K562 (cell line): Measurements from ENCODE around the gene PARD6B. TPM values are rescaled to one million over a fixed set of nuclear protein-coding genes. Genes with fewer than 3 reads are reported as not detected.
A peak's percentile ranks its signal among the peaks of the same experiment; 100 is the strongest.

Experiments used
- ATAC-seq: fragments of 200-7000 bp; cut with Tn5 transposase; 3 replicates; pipeline ENCODE4 v1.9.1; 2020; ENCODE audit warnings: moderate library complexity
- BruUV-seq: library from RNA; stranded (reverse); fragments of 400-500 nt; replicated peaks from 2 replicates; lab custom pipeline; 2021; lab: Mats Ljungman, UMichigan
- CTCF ChIA-PET: fragments of 300-600 bp; formaldehyde crosslinking; extraction: SDS; loops from one replicate; lab custom pipeline; 2021; ENCODE audit warnings: low intra/inter-chr PET ratio; lab: Yijun Ruan, JAX
- POLR2A ChIA-PET: fragments of 300-600, 350-650 bp; sonication (Branson Sonifier 250); formaldehyde crosslinking; extraction: SDS; loops from one replicate; lab custom pipeline; 2021; ENCODE audit warnings: antibody characterized with exemption, inconsistent platforms; lab: Yijun Ruan, JAX
- DNase-seq, 4 experiments: peaks; one replicate each; pipeline versions ENCODE4 v3.0.0 to v3.0.0-alpha.2; 2011 to 2018; ENCODE audit warnings: low spot score in 3 of 4, mixed read lengths in 3 of 4; ENCODE audit errors: extremely low read depth in 1 of 4
- FAIRE-seq: peaks from 2 replicates; lab custom pipeline; 2011; peaks lifted over from hg19 to GRCh38; lab: Jason Lieb, UNC
- H2AFZ ChIP-seq: 2 replicates; pipeline ENCODE4 v1.6.0; 2011; ENCODE audit warnings: low read depth, low read length, control low read depth, inconsistent platforms
- H3K27ac ChIP-seq: fragments of 200-600 bp; 3 replicates; pipeline ENCODE4 v1.8.0; 2011; ENCODE audit warnings: low read depth, mild to moderate bottlenecking, control low read depth, inconsistent platforms, low read length, moderate library complexity, mixed read lengths; ENCODE audit errors: extremely low read depth
- H3K27me3 ChIP-seq, 2 experiments: fragments of 300-600 bp in 1 of 2; 2 replicates in 1 of 2; 3 replicates in 1 of 2; pipeline versions ENCODE4 v1.6.0 to v1.8.0; 2011; ENCODE audit warnings: inconsistent platforms in 2 of 2, low read length in 2 of 2, mild to moderate bottlenecking in 1 of 2, mixed read lengths in 1 of 2, moderate library complexity in 1 of 2; ENCODE audit not compliant: control insufficient read depth in 2 of 2, insufficient read depth in 2 of 2
- H3K36me3 ChIP-seq: fragments of 300-600 bp; 3 replicates; pipeline ENCODE4 v1.8.0; 2011; ENCODE audit warnings: mild to moderate bottlenecking, low read length, inconsistent platforms; ENCODE audit not compliant: control insufficient read depth, insufficient read depth
- H3K4me1 ChIP-seq, 2 experiments: fragments of 200-600 bp in 1 of 2; replicated peaks in 1 of 2; 2 replicates in 1 of 2; 3 replicates in 1 of 2; pipeline versions ENCODE4 v1.5.1 to v1.8.0; 2011; ENCODE audit warnings: inconsistent platforms in 2 of 2, low read length in 2 of 2, mild to moderate bottlenecking in 1 of 2, mixed read lengths in 1 of 2, moderate library complexity in 1 of 2; ENCODE audit not compliant: control insufficient read depth in 2 of 2, insufficient read depth in 2 of 2
- H3K4me2 ChIP-seq: 2 replicates; pipeline ENCODE4 v1.6.1; 2011; ENCODE audit warnings: low read length, control low read depth, inconsistent platforms, mixed read lengths; ENCODE audit not compliant: insufficient read depth
- H3K4me3 ChIP-seq: fragments of 200-600 bp; sonication (generic), shearing (Covaris generic); 2 replicates; pipeline ENCODE4 v1.5.1; 2016; ENCODE audit warnings: control low read depth, inconsistent platforms
- H3K79me2 ChIP-seq: fragments of 200-600 bp; 3 replicates; pipeline ENCODE4 v1.8.0; 2011; ENCODE audit warnings: low read length, inconsistent platforms; ENCODE audit not compliant: control insufficient read depth, insufficient read depth
- H3K9ac ChIP-seq, 2 experiments: 2 replicates each; pipeline versions ENCODE4 v1.6.0 to v1.6.1; 2011; ENCODE audit warnings: low read depth in 2 of 2, low read length in 2 of 2, control low read depth in 1 of 2, inconsistent platforms in 1 of 2, mild to moderate bottlenecking in 1 of 2, mixed read lengths in 1 of 2; ENCODE audit not compliant: insufficient read depth in 1 of 2
- H3K9me1 ChIP-seq: one replicate; pipeline ENCODE4 v1.6.0; 2011; ENCODE audit warnings: inconsistent platforms, mild to moderate bottlenecking, low read length, moderate library complexity; ENCODE audit not compliant: control insufficient read depth, insufficient read depth
- H3K9me3 ChIP-seq: replicated peaks from 2 replicates; pipeline ENCODE4 v1.5.1; 2011; ENCODE audit warnings: low read depth, low read length, inconsistent platforms; ENCODE audit not compliant: control insufficient read depth, insufficient read depth
- H4K20me1 ChIP-seq: replicated peaks from 2 replicates; pipeline ENCODE4 v1.6.1; 2011; ENCODE audit warnings: low read length, inconsistent platforms, mixed read lengths; ENCODE audit not compliant: control insufficient read depth, insufficient read depth
- ZNF324 ChIP-seq: fragments of 250-450 bp; sonication (Bioruptor Pico); IDR thresholded peaks from 2 replicates; pipeline ENCODE4 v1.4.0; 2020; ENCODE audit warnings: mild to moderate bottlenecking
- WGBS: fragments of 100-300 bp; shearing (Covaris generic); methylation state at CpG from one replicate; pipeline ENCODE4 v1.1.6; 2016; ENCODE audit warnings: low coverage, mixed read lengths; ENCODE audit not compliant: insufficient coverage; ENCODE audit errors: missing lambda C conversion rate; 5-methylcytosine and 5-hydroxymethylcytosine counted together
- in situ Hi-C: fragments of 300-500 bp; cut with MboI; formaldehyde crosslinking; loops from 4 replicates; pipeline ENCODE4 v1.15.0; 2018; ENCODE audit warnings: inconsistent platforms, mixed read lengths
- intact Hi-C: fragments of 100-400 bp; cut with micrococcal nuclease; formaldehyde crosslinking; loops from 2 replicates; pipeline ENCODE4 v1.14.2; 2022
- polyA plus RNA-seq, 8 experiments: library from polyadenylated mRNA; depleted of rRNA in 4 of 8; stranded (reverse) in 5 of 8; unstranded in 3 of 8; fragments of >200 nt; fragmentation: Nextera tagmentation in 2 of 8; fragmentation: Illumina TruSeq in 1 of 8; extraction: Ambion mirVana in 2 of 8; extraction: Trizol in 1 of 8; gene quantifications; 2 replicates each; pipeline versions ENCODE4 v1.2.1 to v1.2.3, GENCODE V29; 2011 to 2014; ENCODE audit warnings: inconsistent platforms in 1 of 8, missing spikeins in 1 of 8
- total RNA-seq, 7 experiments: library from RNA; depleted of rRNA in 6 of 7; stranded (reverse); fragments of >200 nt in 6 of 7; fragmentation: Illumina TruSeq in 2 of 7; extraction: Trizol in 2 of 7; gene quantifications; 2 replicates each; pipeline versions ENCODE4 v1.2.1 to v1.2.3, GENCODE V29; 2011 to 2021; ENCODE audit warnings: low replicate concordance in 1 of 7
- TF ChIP-seq, protein P1 (sequence below), 3 experiments: fragments of 200-800 bp in 1 of 3; fragments of 250-450 bp in 1 of 3; fragments of 450-650 bp in 1 of 3; sonication (Bioruptor Pico) in 1 of 3; sonication (Bioruptor generic) in 1 of 3; formaldehyde crosslinking in 1 of 3; IDR thresholded peaks; 2 replicates each; pipeline versions ENCODE4 v1.6.1 to v1.8.0; 2016 to 2022; ENCODE audit warnings: mild to moderate bottlenecking in 2 of 3, missing genetic modification characterization in 2 of 3, missing compliant biosample characterization in 1 of 3, moderate library complexity in 1 of 3

The PARD6B gene
- total and polyA plus RNA-seq, 9 of the 15 experiments (the other 6 are each of a cell fraction or from before 2014, with no cell fraction given): 1.7 to 12.3 (median 5.5) TPM

GRCh38 chr20:50715694-50716093 lies 15.7 kb upstream of the PARD6B start:
- Histone ChIP-seq H3K79me2 (no peaks in the 10 kb centered on the region), H3K4me2 (no peak overlapping the region), H3K4me3 (no peak overlapping the region), H3K9me1 (no peaks in the 10 kb centered on the region), H3K27ac (no peak overlapping the region), H3K27me3 (no peaks in the 10 kb centered on the region), H4K20me1 (no peaks in the 10 kb centered on the region), H3K36me3 (no peaks in the 10 kb centered on the region), H3K9me3 (no peaks in the 10 kb centered on the region), H3K4me1 (peaks cover 9 to 20% of the 10 kb centered on the region in 2 experiments), H3K9ac (no peak overlapping the region), H2AFZ (no peak overlapping the region)
- DNase-seq: no peak
- ChIA-PET CTCF (no interaction called here), POLR2A (interaction anchor here (0.6 to 1.0 kb wide), 2 partner anchors 35 to 933 kb away, joined by 3 to 4 read pairs; no protein-coding TSS in a partner anchor)
- BruUV-seq: no TSS peak
- ATAC-seq: no peak
- 22% methylated on average over 3 of the region's 3 CpGs for whole genome bisulfite sequencing
- no peak for TF ChIP-seq ZNF324
- TF ChIP-seq, protein P1, sequence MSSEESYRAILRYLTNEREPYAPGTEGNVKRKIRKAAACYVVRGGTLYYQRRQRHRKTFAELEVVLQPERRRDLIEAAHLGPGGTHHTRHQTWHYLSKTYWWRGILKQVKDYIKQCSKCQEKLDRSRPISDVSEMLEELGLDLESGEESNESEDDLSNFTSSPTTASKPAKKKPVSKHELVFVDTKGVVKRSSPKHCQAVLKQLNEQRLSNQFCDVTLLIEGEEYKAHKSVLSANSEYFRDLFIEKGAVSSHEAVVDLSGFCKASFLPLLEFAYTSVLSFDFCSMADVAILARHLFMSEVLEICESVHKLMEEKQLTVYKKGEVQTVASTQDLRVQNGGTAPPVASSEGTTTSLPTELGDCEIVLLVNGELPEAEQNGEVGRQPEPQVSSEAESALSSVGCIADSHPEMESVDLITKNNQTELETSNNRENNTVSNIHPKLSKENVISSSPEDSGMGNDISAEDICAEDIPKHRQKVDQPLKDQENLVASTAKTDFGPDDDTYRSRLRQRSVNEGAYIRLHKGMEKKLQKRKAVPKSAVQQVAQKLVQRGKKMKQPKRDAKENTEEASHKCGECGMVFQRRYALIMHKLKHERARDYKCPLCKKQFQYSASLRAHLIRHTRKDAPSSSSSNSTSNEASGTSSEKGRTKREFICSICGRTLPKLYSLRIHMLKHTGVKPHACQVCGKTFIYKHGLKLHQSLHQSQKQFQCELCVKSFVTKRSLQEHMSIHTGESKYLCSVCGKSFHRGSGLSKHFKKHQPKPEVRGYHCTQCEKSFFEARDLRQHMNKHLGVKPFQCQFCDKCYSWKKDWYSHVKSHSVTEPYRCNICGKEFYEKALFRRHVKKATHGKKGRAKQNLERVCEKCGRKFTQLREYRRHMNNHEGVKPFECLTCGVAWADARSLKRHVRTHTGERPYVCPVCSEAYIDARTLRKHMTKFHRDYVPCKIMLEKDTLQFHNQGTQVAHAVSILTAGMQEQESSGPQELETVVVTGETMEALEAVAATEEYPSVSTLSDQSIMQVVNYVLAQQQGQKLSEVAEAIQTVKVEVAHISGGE (CRISPR knock-in tag; IDR thresholded peaks at IDR 0.05): peak in 1 of 3 experiments; percentile 63; a peak in 2 of 6 replicates
- FAIRE-seq: no peak
- intact Hi-C loops: no loop called here
- in situ Hi-C loops: no loop called here
